Heart right ventricle (tissue), 16 donors: ENCODE data around the gene ITGB2. TPM values are rescaled to one million over a fixed set of nuclear protein-coding genes. Genes with fewer than 3 reads are reported as not detected.

Experiments
- ATAC-seq, 8 donors: fragments of 200-7000 bp; cut with Tn5 transposase; one replicate each; pipeline ENCODE4 v1.9.1; 2020; ENCODE audit warnings: mild to moderate bottlenecking in 8 of 8, moderate library complexity in 8 of 8, moderate number of reproducible peaks in 1 of 8
- DNase-seq, 2 donors: peaks; one replicate each; pipeline ENCODE4 v3.0.0-alpha.2; 2020
- H3K27ac ChIP-seq, 10 donors: fragments of 200-600 bp; sonication (generic) in 2 of 10; one replicate each; pipeline versions ENCODE4 v1.5.0 to v1.8.0; 2020 to 2022; ENCODE audit warnings: mild to moderate bottlenecking in 3 of 10
- H3K27me3 ChIP-seq, 7 donors: fragments of 200-600 bp; one replicate each; pipeline ENCODE4 v1.8.0; 2021 to 2022; ENCODE audit warnings: mild to moderate bottlenecking in 2 of 7
- H3K36me3 ChIP-seq, 9 donors: fragments of 200-600 bp; sonication (generic) in 1 of 9; one replicate each; pipeline versions ENCODE4 v1.5.0 to v1.8.0; 2020 to 2022; ENCODE audit warnings: mild to moderate bottlenecking in 2 of 9
- H3K4me1 ChIP-seq, 9 donors: fragments of 200-600 bp; sonication (generic) in 1 of 9; one replicate each; pipeline versions ENCODE4 v1.5.0 to v1.8.0; 2020 to 2022; ENCODE audit warnings: mild to moderate bottlenecking in 4 of 9
- H3K4me3 ChIP-seq, 10 donors: fragments of 200-600 bp; sonication (generic) in 2 of 10; one replicate each; pipeline versions ENCODE4 v1.5.0 to v1.8.0; 2020 to 2022; ENCODE audit warnings: mild to moderate bottlenecking in 7 of 10, moderate library complexity in 2 of 10
- H3K9me3 ChIP-seq, 11 donors: fragments of 200-600 bp in 10 of 11; sonication (generic) in 2 of 11; one replicate each; pipeline versions ENCODE4 v1.5.0 to v1.8.0; 2013 to 2022; ENCODE audit warnings: mild to moderate bottlenecking in 2 of 11, control low read depth in 1 of 11, moderate library complexity in 1 of 11
- WGBS, 2 donors: extraction: QIAGEN DNeasy Blood & Tissue Kit; methylation state at CpG; one replicate each; pipeline ENCODE4 v1.1.7; 2013; ENCODE audit warnings: inconsistent platforms in 1 of 2; 5-methylcytosine and 5-hydroxymethylcytosine counted together
- intact Hi-C, 10 donors: fragments of 100-400 bp; cut with DNase I; formaldehyde crosslinking; loops; one replicate each; pipeline versions ENCODE4 v1.11.1 to v1.14.2; 2022
- polyA plus RNA-seq, 2 donors: library from polyadenylated mRNA; stranded (reverse); fragments of 200-250 nt; gene quantifications; one replicate each; pipeline ENCODE4 v1.2.3, GENCODE V29; 2013
- total RNA-seq, 10 donors: library from RNA; stranded (reverse); fragmentation: NEBNext Ultra II Directional in 3 of 10; extraction: Animal tissue kit (Norgen Biotek cat#: 25700) in 3 of 10; gene quantifications; one replicate each; pipeline versions ENCODE4 v1.2.1 to v1.2.4, GENCODE V29; 2021 to 2023
- TF ChIP-seq, protein P1 (sequence below), 9 donors: fragments of 200-600 bp; sonication (generic) in 2 of 9; IDR thresholded peaks; one replicate each; pipeline versions ENCODE4 v1.5.0 to v1.8.0; 2021 to 2022; ENCODE audit warnings: antibody characterized with exemption in 9 of 9, mild to moderate bottlenecking in 5 of 9, moderate library complexity in 1 of 9
- donor health status: Arrhythmogenic right ventricular cardiomyopathy.
- donor health status: ischemic (EF 13 %, LVEDD 7.1; RV severe dilation, severe dysfunction).
- donor health status: healthy with polysubstance abuse.
- donor health status: DM: no; HTN: yes; CAD: no.
- donor health status: DM: no; HTN: no; CAD: no.
- donor health status: ischemic (EF 25% LVEDD 6.9; RV normal size, moderate dysfunction).
- donor health status: ischemic (EF 25% LVEDD 5.7; RV mildly dilated, moderate dysfunction).
- donor health status: healthy.
- donor health status: DM: yes; HTN: yes; CAD: no.
- donor health status: Ischemic cardiomyopathy.
- donor health status: ischemic (EF 35%, LVEDD 5.7; RV mildly dilated, moderate dysfunction).
- donor health status: nonischemic (EF 11% LVEDD 7.7; RV severe dilation, severe dysfunction).
- donor health status: DM: yes; HTN: yes; CAD: no.
- donor health status: PGD.
- donor health status: ischemic (EF 29% LVEDD 5.4; RV normal size, mild dysfunction).
- donor health status: nonischemic (EF 23%, LVEDD 6.1; RV moderate dilation, normal function).

Gene ITGB2
- total and polyA plus RNA-seq, 12 donors, result 5.1 to 151 (median 11.4) TPM

DNA sequence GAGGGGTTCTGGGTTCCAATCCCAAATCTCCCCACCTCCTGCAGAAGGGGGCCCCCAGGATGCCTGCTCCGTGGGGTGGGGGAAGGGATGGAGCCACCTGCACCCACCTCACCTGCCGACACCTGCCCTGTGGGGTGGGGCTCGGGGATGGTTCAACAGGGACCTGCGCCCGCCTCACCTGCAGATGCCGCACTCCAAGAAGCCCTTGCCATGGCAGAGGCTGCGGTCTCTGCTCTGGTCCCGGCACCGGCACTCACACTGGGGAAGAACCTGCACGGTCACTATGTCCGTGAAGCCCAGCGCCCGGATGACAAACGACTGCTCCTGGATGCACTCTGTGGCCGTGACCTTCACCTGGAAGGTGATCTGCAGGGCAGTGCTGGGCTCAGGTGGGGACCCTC is 29.1 kb downstream of the ITGB2 start:
- H3K9me3 ChIP-seq, result no peaks in the 10 kb centered on the region
- 91 to 93% methylated on average over 15 of the region's 15 CpGs for WGBS, 2 donors
- peaks cover 0 to 7% (median 0%) of the 10 kb centered on the region in 9 donors for H3K4me1 ChIP-seq
- DNase-seq, result peak in 1 of 2 donors; percentile 14
- H3K27me3 ChIP-seq, result peaks cover 0 to 12% (median 0%) of the 10 kb centered on the region in 7 donors
- H3K4me3 ChIP-seq, result no peak overlapping the region
- H3K36me3 ChIP-seq, result peaks cover 0 to 85% (median 0%) of the 10 kb centered on the region in 9 donors
- no peak for ATAC-seq
- no peak overlapping the region for H3K27ac ChIP-seq
- TF ChIP-seq, protein P1, sequence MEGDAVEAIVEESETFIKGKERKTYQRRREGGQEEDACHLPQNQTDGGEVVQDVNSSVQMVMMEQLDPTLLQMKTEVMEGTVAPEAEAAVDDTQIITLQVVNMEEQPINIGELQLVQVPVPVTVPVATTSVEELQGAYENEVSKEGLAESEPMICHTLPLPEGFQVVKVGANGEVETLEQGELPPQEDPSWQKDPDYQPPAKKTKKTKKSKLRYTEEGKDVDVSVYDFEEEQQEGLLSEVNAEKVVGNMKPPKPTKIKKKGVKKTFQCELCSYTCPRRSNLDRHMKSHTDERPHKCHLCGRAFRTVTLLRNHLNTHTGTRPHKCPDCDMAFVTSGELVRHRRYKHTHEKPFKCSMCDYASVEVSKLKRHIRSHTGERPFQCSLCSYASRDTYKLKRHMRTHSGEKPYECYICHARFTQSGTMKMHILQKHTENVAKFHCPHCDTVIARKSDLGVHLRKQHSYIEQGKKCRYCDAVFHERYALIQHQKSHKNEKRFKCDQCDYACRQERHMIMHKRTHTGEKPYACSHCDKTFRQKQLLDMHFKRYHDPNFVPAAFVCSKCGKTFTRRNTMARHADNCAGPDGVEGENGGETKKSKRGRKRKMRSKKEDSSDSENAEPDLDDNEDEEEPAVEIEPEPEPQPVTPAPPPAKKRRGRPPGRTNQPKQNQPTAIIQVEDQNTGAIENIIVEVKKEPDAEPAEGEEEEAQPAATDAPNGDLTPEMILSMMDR (IDR thresholded peaks at IDR 0.05), result no peak
- intact Hi-C loops, result loop anchor here in 8 of 10 donors (5.0 kb wide), 3 partner anchors 41 to 931 kb away; no protein-coding TSS in a partner anchor

DNA sequence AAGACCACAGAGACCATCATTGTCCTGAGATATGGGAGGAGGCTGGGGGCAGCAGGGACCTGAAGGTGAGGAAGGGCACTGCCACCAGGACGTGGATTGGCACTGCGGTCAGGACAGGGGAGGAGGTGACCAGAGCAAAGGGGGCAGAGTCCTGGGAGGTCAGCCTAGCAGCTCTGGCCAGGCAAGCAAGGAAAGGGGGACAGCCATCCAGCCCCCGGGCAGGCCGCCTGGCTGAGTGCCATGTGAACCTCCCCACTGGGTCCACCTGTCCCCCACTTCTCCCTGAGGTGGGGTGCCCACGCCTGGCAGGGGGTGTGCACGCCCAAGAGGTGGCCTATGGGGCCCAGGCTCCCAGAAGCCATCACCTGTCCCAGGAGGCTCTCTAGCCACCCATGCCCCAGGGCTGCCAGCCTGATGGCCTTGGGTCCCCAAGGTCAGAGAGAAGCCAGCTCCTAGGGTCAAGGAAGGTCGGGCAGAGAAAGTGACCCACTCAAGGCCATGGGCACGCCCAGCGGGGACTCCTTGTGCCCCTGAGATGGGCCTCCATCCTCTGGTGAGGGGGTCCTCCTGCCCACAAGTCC is 29.6 kb downstream of the ITGB2 start:
- no peak for ATAC-seq
- intact Hi-C loops, result loop anchor here in 8 of 10 donors (5.0 kb wide), 3 partner anchors 41 to 931 kb away; no protein-coding TSS in a partner anchor
- DNase-seq, result no peak
- Histone ChIP-seq H3K4me1 (peaks cover 0 to 7% (median 0%) of the 10 kb centered on the region in 9 donors), H3K36me3 (peaks cover 0 to 86% (median 0%) of the 10 kb centered on the region in 9 donors), H3K9me3 (no peaks in the 10 kb centered on the region), H3K27me3 (peaks cover 0 to 12% (median 0%) of the 10 kb centered on the region in 7 donors), H3K27ac (no peak overlapping the region), H3K4me3 (no peak overlapping the region)
- TF ChIP-seq, protein P1 (IDR thresholded peaks at IDR 0.05), result no peak
- 86 to 93% methylated on average over 9 of the region's 9 CpGs for WGBS, 2 donors

DNA sequence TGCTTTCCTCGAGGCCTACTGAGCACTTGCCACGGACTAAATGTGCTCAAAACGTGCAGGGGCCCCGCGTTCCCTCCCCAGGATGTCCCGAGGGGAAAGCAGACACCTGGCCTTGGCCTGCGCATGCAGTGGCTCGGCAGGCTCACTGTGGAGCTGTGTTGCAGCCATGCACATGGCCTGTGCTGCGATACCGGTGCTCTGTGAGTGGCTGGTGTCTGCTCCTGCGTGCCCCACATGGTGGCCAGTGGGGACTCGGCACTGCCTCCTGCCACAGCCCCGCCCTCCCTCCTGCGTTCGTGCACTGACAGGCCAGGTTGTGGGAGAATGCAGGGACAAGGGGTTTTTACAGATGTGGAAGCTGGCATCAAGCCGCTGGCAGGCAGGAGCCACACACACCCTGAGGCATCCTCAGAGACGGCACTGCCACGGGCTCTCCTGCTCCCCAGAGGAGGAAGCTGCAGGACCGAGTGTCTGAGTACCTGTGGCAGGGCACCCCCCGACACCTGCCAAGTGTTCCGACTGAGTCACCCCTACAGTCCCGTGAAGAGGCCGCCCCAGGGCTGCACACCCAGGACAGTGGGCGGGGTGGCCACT is 30.3 kb downstream of the ITGB2 start:
- 78 to 79% methylated on average over 24 of the region's 24 CpGs for WGBS, 2 donors
- peaks cover 0 to 87% (median 0%) of the 10 kb centered on the region in 9 donors for H3K36me3 ChIP-seq
- peaks cover 0 to 12% (median 0%) of the 10 kb centered on the region in 7 donors for H3K27me3 ChIP-seq
- ATAC-seq (no peak), DNase-seq (peak in 1 of 2 donors; percentile 7)
- H3K27ac ChIP-seq, result no peak overlapping the region
- H3K9me3 ChIP-seq, result no peaks in the 10 kb centered on the region
- intact Hi-C loops, result loop anchor here in 8 of 10 donors (5.0 kb wide), 3 partner anchors 42 to 932 kb away; no protein-coding TSS in a partner anchor
- TF ChIP-seq, protein P1 (IDR thresholded peaks at IDR 0.05), result no peak
- H3K4me3 ChIP-seq, result no peak overlapping the region
- peaks cover 0 to 7% (median 0%) of the 10 kb centered on the region in 9 donors for H3K4me1 ChIP-seq

DNA sequence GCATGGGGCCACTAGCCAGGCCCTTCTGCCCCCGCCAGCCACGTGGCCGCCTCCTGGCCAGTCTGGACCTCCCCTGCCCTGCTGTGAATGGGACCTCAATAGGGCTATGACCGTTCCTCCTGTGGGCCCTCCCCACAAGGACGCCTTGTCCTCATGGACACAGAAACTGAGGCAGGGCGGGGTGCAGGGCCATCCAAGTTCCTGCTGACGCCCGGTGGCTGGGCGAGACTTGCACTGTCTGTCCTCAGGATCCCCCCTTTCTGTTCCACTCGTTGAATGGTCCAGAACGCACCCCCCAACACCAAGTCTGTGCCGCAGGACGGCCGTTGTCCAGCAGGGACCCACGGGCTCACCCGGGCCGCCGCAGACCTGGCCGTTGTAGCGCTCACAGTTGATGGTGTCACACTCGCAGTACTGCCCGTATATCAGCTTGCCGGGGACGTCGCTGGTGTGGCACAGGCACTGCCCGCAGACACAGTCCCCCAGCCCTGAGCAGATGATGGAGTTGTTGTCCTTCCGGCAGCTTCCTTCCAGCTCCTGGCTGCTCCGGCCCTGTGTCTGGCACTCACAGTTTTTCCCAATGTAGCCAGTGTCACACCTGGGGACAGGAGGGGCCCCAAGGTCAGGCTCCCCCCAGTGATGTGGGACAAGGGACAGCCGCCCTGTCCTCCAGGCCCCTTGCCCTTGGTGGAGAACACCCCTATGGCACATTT is 30.9 kb downstream of the ITGB2 start:
- H3K4me1 ChIP-seq, result peaks cover 0 to 7% (median 0%) of the 10 kb centered on the region in 9 donors
- no peaks in the 10 kb centered on the region for H3K9me3 ChIP-seq
- intact Hi-C loops, result loop anchor here in 8 of 10 donors (5.0 kb wide), 3 partner anchors 43 to 933 kb away; no protein-coding TSS in a partner anchor
- ATAC-seq (no peak), DNase-seq (peak in 1 of 2 donors; percentile 10)
- no peak overlapping the region for H3K27ac ChIP-seq
- WGBS, 2 donors, result 89 to 90% methylated on average over 29 of the region's 29 CpGs
- H3K27me3 ChIP-seq, result peaks cover 0 to 12% (median 0%) of the 10 kb centered on the region in 7 donors
- H3K4me3 ChIP-seq, result no peak overlapping the region
- H3K36me3 ChIP-seq, result peaks cover 0 to 80% (median 0%) of the 10 kb centered on the region in 9 donors
- TF ChIP-seq, protein P1 (IDR thresholded peaks at IDR 0.05), result no peak
